ENCODE data around the gene GYG1.

The GYG1 gene

GRCh38 chr3:149016242-149016641 lies 24.9 kb downstream of the GYG1 start:
- TF ChIP-seq, protein P1, sequence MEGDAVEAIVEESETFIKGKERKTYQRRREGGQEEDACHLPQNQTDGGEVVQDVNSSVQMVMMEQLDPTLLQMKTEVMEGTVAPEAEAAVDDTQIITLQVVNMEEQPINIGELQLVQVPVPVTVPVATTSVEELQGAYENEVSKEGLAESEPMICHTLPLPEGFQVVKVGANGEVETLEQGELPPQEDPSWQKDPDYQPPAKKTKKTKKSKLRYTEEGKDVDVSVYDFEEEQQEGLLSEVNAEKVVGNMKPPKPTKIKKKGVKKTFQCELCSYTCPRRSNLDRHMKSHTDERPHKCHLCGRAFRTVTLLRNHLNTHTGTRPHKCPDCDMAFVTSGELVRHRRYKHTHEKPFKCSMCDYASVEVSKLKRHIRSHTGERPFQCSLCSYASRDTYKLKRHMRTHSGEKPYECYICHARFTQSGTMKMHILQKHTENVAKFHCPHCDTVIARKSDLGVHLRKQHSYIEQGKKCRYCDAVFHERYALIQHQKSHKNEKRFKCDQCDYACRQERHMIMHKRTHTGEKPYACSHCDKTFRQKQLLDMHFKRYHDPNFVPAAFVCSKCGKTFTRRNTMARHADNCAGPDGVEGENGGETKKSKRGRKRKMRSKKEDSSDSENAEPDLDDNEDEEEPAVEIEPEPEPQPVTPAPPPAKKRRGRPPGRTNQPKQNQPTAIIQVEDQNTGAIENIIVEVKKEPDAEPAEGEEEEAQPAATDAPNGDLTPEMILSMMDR (IDR thresholded peaks at IDR 0.05; ENCODE audit: low read depth, low read length, missing control alignments): no peak
- DNase-seq (ENCODE audit: low read depth): no peak
- H3K4me3 ChIP-seq (ENCODE audit: low read depth, low read length): no peak overlapping the region

GRCh38 chr3:149016669-149017541 lies 25.6 kb downstream of the GYG1 start:
- TF ChIP-seq, protein P1 (IDR thresholded peaks at IDR 0.05; ENCODE audit: low read depth, low read length, missing control alignments): no peak
- no peak for DNase-seq (ENCODE audit: low read depth)
- H3K4me3 ChIP-seq (ENCODE audit: low read depth, low read length): no peak overlapping the region

GRCh38 chr3:149018247-149018646 lies 26.9 kb downstream of the GYG1 start:
- H3K4me3 ChIP-seq (ENCODE audit: low read depth, low read length): no peak overlapping the region
- TF ChIP-seq, protein P1 (IDR thresholded peaks at IDR 0.05; ENCODE audit: low read depth, low read length, missing control alignments): no peak
- DNase-seq (ENCODE audit: low read depth): no peak

DNA sequence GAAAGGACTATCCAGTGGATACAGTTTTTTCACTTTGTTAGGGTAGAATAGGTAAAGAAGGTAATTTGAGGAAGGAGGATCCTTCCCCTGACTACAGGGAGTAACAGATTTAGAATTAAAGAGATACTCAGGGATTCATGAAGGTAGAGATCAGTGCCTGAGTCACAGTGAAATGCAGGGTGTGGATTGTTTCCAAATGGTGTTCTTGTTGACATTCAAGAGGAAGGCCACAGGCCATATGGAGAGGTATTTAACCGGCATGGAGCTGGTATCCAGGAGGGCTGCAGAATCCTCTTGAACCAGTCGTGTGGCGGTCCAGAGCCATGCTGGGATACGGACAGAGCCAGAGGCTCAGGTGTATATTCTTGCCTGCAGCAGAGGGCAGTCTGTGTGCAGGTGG lies 28.2 kb downstream of the GYG1 start:
- no peak for DNase-seq (ENCODE audit: low read depth)
- no peak overlapping the region for H3K4me3 ChIP-seq (ENCODE audit: low read depth, low read length)
- TF ChIP-seq, protein P1 (IDR thresholded peaks at IDR 0.05; ENCODE audit: low read depth, low read length, missing control alignments): no peak

DNA sequence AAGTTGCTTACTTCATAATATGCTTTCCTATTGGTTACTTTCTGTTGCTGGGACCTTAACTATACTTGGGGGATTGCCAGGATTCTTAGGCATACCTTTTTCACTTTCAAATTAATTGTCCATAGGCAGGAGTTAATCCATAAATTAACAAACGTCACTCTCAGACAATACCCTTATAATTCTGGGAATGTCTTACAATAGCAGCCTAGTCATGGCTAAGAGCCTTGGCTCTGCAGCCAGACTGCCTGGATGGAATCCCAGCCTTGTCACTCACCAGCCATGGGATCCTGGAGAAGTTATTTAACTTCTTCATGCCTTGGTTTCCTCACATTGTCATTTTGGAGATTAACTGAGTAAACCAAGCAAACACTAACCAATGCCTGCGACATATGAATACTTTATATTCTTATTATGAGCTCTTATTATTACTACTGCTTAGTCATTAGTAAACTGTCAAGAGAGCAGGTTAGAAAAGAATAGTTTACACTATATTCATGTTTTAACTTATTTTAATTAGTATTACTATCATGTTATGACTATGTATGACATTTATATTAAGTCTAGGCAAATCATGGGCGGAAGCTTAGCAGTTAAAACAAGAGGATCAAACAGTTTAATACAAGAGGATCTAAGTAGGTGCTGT lies 29.0 kb downstream of the GYG1 start:
- DNase-seq (ENCODE audit: low read depth): no peak
- H3K4me3 ChIP-seq (ENCODE audit: low read depth, low read length): no peak overlapping the region
- TF ChIP-seq, protein P1 (IDR thresholded peaks at IDR 0.05; ENCODE audit: low read depth, low read length, missing control alignments): no peak

GRCh38 chr3:149020839-149021252 lies 29.5 kb downstream of the GYG1 start:
- H3K4me3 ChIP-seq (ENCODE audit: low read depth, low read length): no peak overlapping the region
- DNase-seq (ENCODE audit: low read depth): no peak
- TF ChIP-seq, protein P1 (IDR thresholded peaks at IDR 0.05; ENCODE audit: low read depth, low read length, missing control alignments): no peak
